AG10803 (cell line): ENCODE data around the gene HIPK2.
A peak's percentile ranks its signal among the peaks of the same experiment; 100 is the strongest.

Experiments
- DNase-seq: peaks from one replicate; pipeline ENCODE4 v3.0.0; 2010; ENCODE audit warnings: low read depth
- H3K4me3 ChIP-seq: 2 replicates; pipeline ENCODE4 v1.5.1; 2011; ENCODE audit warnings: mild to moderate bottlenecking, low read length, control low read depth
- TF ChIP-seq, protein P1 (sequence below): conservative IDR thresholded peaks from 2 replicates; pipeline ENCODE4 v1.5.1; 2011; ENCODE audit warnings: mild to moderate bottlenecking, low read length, control low read depth, inconsistent platforms

HIPK2 gene

DNA sequence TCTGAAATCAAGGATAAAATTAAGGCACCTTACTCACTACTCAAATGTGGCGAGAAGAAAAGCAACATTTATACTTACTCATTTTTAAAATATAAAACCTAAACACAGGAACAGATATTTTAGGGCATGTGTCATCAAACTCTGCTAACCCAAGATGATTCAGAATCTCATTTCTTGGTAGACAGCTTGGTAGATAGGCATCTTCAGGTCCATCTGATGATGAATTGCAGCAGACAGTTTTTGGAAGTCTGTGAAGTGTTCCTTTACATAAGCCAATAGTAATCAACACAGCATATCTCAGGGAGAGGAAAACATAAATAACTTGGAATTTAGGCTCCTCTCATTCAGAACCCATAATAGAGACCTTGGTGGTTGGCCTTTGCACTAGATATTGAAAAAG, 3.4 kb downstream of the HIPK2 start:
- H3K4me3 ChIP-seq = no peak overlapping the region
- TF ChIP-seq, protein P1, sequence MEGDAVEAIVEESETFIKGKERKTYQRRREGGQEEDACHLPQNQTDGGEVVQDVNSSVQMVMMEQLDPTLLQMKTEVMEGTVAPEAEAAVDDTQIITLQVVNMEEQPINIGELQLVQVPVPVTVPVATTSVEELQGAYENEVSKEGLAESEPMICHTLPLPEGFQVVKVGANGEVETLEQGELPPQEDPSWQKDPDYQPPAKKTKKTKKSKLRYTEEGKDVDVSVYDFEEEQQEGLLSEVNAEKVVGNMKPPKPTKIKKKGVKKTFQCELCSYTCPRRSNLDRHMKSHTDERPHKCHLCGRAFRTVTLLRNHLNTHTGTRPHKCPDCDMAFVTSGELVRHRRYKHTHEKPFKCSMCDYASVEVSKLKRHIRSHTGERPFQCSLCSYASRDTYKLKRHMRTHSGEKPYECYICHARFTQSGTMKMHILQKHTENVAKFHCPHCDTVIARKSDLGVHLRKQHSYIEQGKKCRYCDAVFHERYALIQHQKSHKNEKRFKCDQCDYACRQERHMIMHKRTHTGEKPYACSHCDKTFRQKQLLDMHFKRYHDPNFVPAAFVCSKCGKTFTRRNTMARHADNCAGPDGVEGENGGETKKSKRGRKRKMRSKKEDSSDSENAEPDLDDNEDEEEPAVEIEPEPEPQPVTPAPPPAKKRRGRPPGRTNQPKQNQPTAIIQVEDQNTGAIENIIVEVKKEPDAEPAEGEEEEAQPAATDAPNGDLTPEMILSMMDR = no peak
- DNase-seq = peak; percentile 66

DNA sequence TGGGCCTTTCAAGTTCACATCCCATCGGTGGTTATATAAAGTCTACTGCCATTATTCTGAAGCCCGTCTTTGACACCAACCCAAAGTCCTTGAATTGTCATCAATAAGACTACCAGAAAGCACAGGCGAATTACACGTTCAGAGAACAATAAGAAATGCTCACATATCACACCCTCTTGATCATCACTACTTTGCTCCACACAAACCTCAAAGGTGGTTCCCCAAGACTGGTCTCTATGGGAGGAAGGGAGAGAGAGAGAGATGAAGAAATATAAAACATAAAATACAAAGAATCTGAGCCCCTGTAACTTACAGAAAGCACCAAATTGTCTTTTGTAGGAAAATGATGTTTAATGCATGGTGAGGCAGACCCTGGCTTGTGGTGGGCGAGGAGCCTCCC, 4.4 kb downstream of the HIPK2 start:
- TF ChIP-seq, protein P1 = no peak
- H3K4me3 ChIP-seq = no peak overlapping the region
- no peak for DNase-seq

DNA sequence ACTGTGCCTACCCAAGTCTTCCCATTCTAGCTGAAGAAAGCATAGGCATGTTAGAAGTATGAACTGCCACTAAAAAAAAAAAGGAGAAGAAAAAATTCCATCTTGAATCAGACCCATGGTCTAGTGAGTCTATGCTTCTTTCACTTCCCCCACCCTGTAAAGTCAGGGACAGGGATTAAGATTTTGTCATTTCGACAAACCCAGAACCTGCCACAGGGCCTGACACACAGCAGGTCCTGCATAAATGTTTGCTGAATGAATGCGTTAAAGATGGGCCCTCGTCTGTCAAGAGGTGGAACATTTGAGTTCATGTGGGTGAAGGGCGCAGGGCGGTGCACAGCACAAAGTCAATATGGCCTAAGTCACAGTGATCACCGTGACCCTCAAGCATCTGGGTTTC, 4.9 kb downstream of the HIPK2 start:
- no peak overlapping the region for H3K4me3 ChIP-seq
- DNase-seq = no peak
- TF ChIP-seq, protein P1 = no peak

DNA sequence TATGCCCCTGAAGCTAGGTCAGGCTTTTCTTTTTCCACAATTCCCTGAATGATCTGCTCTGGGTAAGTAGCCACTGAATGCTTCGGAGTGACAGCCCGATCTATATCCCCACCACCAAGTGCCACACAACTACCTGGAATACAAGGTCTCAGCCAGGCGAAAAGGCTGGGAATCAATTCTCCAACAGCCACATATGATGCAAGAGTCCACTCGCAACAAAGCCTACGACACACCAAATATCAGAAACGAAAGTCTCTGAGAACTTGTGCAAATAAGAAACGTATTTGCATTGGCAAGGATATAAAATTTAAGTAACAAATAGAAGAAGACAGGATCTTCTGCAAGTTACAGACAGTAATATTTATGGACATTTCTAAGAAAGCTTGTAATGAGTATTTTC, 5.7 kb downstream of the HIPK2 start:
- DNase-seq = no peak
- H3K4me3 ChIP-seq = no peak overlapping the region
- TF ChIP-seq, protein P1 = no peak

DNA sequence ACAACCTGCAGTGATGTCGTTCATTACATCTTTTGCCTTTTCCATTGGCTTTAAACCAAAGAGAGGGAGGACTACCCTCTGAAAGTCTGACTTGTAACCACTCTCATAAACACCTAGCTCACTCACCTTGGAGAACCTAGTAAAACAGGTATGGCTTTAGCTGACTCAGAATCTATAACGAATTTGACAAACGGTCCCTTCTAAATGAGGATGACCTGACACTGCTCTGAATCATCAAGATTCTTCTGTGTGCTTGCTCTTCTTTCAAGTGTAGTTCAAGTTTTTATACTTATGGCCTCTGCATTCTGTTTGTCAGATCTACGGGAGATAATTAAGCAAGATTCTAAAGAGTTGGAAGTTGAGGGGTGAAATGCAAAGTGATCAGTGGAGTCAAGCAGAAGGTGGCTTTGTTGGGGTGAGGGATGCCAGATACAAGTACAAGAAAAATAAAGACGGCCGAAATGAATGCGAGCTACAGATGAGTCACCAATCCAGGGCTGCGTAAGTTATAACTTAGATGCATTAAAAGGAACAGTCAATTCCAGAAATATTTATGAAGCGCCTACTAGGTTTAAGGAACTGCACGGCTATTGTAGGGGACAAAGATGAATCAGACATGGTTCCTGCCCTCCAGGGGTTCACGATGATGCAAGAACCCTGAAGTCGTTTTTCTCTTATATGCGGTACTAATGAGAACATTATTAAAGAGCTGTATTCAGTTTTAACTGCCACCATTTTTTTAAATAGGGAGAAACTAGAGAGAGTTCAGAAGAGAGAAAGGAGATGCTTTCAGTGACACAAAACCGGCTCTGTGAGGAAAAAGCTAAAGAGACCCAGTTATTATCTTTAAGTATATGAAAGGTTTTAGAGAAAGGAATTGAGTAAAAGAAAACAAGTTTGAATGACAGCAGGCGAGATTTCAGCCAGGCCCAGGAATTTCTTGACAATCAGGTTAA, 6.5 kb downstream of the HIPK2 start:
- TF ChIP-seq, protein P1 = no peak
- peak; percentile 35 for DNase-seq
- H3K4me3 ChIP-seq = no peak overlapping the region

DNA sequence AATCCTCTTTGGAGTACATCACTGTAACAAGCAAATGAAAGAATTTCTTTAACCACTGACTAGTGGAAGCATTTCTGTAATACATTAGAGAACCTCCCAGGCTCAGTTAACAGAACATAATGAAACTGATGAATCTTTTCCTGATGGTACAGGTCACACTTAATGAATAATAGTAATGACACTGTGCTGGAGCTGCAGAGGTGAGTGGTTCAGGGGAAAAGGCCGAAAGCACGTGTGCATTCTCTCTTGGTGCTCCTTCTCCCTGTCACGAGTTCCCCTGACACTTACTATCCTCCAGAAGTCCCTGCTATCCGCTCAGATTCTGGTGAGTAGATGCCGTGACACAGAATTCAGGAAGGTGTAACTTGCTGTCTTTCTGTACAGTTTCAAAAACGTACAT, 8.0 kb downstream of the HIPK2 start:
- TF ChIP-seq, protein P1 = no peak
- DNase-seq = no peak

DNA sequence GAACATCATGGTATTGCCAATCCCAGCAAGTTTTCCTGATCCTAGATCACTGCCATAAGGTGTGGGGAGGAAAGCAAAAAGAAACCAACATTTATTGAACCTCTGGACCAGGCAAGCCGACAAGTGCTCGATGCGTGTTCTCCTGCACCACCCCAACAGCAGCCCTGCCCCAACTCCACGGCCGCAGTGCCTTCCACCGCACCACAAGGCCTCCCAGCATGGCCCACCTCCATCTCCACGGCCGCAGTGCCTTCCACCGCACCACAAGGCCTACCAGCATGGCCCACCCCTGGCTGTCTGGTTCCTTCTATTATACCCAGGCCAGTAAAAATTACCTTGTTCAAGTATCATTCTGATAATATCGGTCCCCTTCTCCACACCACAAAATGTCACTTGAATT, 8.7 kb downstream of the HIPK2 start:
- DNase-seq = no peak
- TF ChIP-seq, protein P1 = no peak
- H3K4me3 ChIP-seq = no peak overlapping the region

More for the DNA sequence above, 8.0 kb downstream of the HIPK2 start:
- H3K4me3 ChIP-seq = no peak overlapping the region
